ENCODE measurements around the gene MRPS18B.
"Not testable (repeated sequence)": the region's sequence is repeated elsewhere in the genome, so short reads cannot be mapped to it uniquely, and the experiment has no call there.

MRPS18B gene

GRCh38 chr6:30645989-30646388 is 28.3 kb downstream of the MRPS18B start:
- no peak for DNase-seq

- peak; percentile 93 for DNase-seq
These were observed 29.0 kb downstream of the MRPS18B start, which contains the start of gene C6orf136 for GRCh38 chr6:30646450-30647241. TSS of gene C6orf136 (plus strand) at chr6:30647133. CDS start at chr6:30647232, 99 bp downstream.

GRCh38 chr6:30647242-30648116 is 29.8 kb downstream of the MRPS18B start:
- DNase-seq, result peak; percentile 83

GRCh38 chr6:30651143-30651542 is 33.5 kb downstream of the MRPS18B start:
- DNase-seq, result no peak

- no peak for DNase-seq
These were observed 37.4 kb downstream of the MRPS18B start for GRCh38 chr6:30654798-30655742.

GRCh38 chr6:30655743-30656094 is 38.1 kb downstream of the MRPS18B start:
- no peak for DNase-seq

GRCh38 chr6:30656513-30656912 is 38.9 kb downstream of the MRPS18B start:
- DNase-seq, result no peak

- no peak for DNase-seq
These were observed 39.8 kb downstream of the MRPS18B start for GRCh38 chr6:30657454-30657853.

- DNase-seq, result not testable (repeated sequence)
These were observed 40.3 kb downstream of the MRPS18B start for GRCh38 chr6:30657922-30658321.

- DNase-seq, result no peak
These were observed 47.5 kb downstream of the MRPS18B start for GRCh38 chr6:30664994-30665767.

GRCh38 chr6:30666300-30666699 is 48.7 kb downstream of the MRPS18B start:
- DNase-seq, result not testable (repeated sequence)

GRCh38 chr6:30670760-30671527 is 53.3 kb downstream of the MRPS18B start:
- no peak for DNase-seq

GRCh38 chr6:30672445-30673253 is 55.0 kb downstream of the MRPS18B start, which contains the start of gene DHX16:
TSS of gene DHX16 (minus strand) at chr6:30673006. CDS start at chr6:30672841, 165 bp downstream.
- DNase-seq, result peak; percentile 94

Measured in COR-L47 (cell line).